ENCODE data around the gene CARNS1. TPM values are rescaled to one million over a fixed set of nuclear protein-coding genes. Genes with fewer than 3 reads are reported as not detected.

CARNS1 gene
- total RNA-seq, 2 donors from 2014 or later: 0.61 to 2.5 TPM

DNA sequence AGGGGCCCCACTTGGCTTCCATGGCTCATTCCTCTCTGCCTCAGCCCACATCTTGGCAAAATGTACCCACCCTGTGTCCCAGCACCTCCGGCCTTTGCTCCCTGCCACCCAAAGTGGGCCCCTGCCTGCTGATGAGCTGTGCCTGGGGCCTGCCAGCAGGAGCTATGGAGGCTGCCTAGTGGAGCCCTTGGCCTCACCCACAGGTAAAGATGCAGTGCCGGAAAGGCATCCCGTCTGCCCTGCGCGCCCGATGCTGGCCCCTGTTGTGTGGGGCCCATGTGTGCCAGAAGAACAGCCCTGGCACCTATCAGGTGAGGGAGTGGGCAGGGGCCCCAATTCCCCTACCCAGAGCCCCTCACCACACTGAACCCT, 10.3 kb upstream of the CARNS1 start:
- DNase-seq (no peak), ATAC-seq (no peak)
- intact Hi-C loops (cut with DNase I, micrococcal nuclease): no loop called here

DNA sequence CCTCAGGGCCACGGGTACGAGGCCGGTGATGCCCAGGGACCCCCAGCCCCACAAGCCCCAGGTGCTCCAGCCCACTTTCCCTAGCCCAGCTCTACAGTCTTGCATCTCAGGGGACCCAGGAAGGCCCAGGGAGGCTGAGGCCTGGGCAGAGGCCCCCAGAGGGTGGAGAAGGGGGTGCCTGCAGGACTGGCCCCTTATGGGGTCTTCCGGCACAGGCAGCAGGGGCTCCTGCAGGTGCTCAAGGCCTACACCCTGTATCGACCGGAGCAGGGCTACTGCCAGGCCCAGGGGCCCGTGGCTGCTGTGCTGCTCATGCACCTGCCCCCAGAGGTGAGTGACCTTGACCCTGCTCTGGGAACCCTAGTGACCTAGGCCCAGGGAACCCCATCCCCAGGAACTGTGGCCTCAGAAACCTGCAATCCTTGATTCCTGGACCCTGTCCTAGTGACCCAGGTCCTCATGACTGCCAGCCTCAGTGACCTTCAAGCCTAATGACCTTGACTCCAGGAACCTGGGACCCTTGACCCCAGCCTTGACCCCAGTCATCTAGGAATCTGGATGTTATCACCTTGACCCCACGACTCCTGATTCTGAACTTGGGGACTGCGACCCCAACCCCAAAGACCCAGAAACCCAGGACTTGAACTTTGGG, 9.7 kb upstream of the CARNS1 start:
- DNase-seq (no peak), ATAC-seq (no peak)
- intact Hi-C loops (cut with DNase I, micrococcal nuclease): no loop called here

GRCh38 chr11:67406420-67406968, 9.0 kb upstream of the CARNS1 start:
- DNase-seq: no peak
- no peak for ATAC-seq
- intact Hi-C loops (cut with DNase I, micrococcal nuclease): no loop called here

DNA sequence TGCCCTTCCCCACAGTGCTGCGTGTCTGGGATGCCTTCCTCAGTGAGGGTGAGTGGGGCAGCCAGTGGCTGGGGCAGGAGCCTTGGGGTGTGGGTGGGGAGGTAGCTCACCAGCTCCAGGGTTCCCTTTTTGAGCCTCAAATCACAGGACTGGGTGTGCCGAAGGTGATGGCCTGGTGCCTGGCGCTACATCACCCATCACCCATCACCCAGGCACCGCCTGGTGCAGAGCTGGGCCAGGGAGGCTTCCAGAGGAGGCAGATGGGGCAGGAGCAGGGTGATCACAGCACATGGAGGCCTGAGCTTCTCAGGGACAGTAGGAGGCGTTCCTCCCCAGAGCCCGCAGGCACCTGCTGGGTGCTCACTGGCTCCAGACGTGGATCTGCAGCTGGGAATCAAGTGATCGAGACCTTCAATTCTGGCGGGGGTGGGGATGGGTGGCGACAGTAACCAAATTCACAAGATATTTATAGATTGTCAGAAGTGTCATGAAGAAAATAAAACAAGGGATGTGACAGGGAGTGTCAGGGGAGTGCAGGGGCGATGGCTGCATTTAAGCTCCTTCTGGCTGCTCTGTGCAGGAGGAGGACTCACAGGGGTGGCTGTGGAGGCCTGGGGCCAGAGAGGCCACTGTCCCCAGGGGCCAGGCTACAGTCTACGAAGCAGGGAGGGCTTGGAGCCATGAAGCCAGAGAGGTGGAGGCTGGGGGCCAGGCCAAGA, 8.3 kb upstream of the CARNS1 start:
- DNase-seq: no peak
- ATAC-seq: no peak
- intact Hi-C loops (cut with DNase I, micrococcal nuclease): no loop called here

DNA sequence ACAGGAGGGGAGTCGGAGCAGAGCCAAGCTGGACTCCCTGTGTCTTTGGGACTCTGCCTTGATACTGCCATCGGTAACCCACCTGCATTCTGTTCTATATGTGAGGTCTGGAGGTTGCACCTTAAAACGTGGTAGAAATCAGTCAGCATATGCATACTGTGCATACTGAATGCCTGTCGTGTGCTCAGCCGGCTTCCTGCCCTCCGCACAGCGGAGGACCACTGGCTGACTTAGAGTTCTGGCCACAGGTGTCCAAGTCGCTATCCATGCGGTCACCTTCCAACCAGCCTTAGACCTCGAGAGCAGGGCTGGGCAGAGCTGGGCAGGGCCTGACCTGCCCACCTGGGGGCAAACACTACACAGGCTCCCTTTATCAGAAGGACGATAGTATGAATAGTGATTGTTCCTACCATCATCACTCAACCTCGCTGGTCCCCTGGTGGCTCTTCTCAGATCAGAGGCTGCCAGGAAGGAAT, 7.8 kb upstream of the CARNS1 start:
- intact Hi-C loops (cut with DNase I, micrococcal nuclease): no loop called here
- DNase-seq (no peak), ATAC-seq (no peak)

DNA sequence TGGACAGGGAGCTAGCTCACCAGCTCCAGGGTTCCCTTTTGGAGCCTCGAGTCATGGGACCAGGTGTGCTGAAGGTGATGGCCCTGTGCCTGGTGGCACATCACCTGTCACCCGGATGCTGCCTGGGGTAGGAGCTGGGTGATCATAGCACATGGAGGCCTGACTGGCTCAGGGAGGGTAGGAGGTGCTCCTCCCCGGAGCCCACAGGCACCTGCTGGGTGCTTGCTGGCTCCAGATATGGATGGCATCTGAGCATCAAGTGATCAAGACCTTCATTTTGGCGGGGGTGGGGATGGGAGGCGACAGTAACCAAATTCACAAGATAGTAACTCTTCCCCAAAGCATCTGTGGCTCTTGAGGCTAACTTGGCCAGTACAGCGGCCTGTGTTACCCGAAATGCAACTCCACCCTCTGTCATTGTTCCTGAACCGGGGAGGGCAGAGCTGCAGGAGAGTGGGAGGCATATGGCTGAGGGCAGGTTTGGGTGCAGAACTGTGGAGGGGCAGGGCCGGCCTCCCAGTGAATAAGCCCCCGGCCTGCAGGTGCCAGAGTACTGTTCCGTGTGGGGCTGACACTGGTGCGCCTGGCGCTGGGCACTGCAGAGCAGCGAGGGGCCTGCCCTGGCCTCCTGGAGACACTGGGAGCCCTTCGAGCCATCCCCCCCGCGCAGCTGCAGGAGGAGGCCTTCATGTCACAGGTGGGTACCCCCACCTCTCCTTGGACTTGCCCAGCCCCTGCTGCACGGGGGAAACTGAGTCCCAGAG, 6.9 kb upstream of the CARNS1 start:
- ATAC-seq (no peak), DNase-seq (no peak)
- intact Hi-C loops (cut with DNase I, micrococcal nuclease): no loop called here

DNA sequence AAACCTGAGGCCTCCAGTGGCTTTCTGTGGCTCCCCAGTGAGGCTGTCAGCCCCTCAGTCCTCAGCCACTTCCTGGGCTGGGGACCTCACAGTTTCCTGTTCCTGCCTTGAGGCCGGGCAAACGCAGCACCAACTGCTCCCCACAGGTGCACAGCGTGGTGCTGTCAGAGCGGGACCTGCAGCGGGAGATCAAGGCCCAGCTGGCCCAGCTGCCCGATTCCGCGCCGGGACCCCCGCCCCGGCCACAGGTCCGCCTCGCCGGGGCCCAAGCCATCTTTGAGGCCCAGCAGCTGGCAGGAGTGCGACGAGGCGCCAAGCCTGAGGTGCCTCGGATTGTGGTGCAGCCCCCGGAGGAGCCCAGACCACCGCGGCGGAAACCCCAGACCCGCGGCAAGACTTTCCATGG, 6.2 kb upstream of the CARNS1 start:
- DNase-seq: peak in 1 of 2 donors; percentile 61
- no peak for ATAC-seq
- intact Hi-C loops (cut with DNase I, micrococcal nuclease): no loop called here

GRCh38 chr11:67409781-67410368, 5.6 kb upstream of the CARNS1 start:
- DNase-seq (peak; percentile 76 to 77), ATAC-seq (peak; percentile 78)
- intact Hi-C loops (cut with DNase I, micrococcal nuclease): no loop called here

DNA sequence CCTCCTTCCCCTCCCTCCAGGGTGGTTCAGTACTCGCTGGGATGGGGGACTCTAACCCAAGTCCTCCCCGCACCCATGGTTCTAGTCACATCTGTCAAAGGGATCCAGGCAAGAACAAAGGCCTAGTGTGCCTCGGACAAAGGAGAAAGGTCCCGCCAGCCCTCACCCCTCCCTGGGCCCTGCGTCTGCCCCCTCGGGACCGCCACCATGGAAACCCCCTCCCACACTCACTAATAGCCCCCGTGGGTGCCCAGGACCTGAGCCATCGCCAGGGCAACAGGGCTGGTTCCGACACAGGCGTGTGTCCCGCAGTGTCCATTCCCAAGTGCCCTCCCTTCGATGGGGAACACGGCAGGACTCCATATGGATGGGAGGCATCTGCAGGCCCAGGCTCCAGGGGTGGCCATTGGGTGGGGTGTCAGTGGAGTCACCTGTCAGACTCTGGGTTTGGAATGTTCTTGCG, 5.1 kb upstream of the CARNS1 start:
- DNase-seq (no peak), ATAC-seq (no peak)
- intact Hi-C loops (cut with DNase I, micrococcal nuclease): no loop called here

- DNase-seq (no peak), ATAC-seq (no peak)
- intact Hi-C loops (cut with DNase I, micrococcal nuclease): no loop called here
Observed at GRCh38 chr11:67410984-67411784, 4.3 kb upstream of the CARNS1 start.

DNA sequence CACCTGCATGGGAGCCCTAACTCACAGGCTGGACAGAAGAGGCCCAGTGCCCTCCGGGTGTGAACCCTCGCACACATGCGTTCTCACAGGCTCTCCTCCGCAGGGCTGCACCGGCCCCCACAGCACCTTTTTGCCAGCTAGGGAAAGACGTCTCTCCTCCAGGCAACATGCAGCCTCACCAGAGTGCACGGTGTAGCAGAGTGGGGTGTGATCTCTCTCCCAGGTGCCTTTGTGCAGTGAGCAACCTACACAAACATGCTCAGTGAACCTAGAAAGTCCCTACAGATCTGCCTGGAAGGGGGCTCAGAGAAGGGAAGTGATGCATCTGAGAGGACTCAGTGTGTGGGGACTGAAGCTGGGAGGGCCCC, 3.7 kb upstream of the CARNS1 start:
- ATAC-seq (no peak), DNase-seq (no peak)
- intact Hi-C loops (cut with DNase I, micrococcal nuclease): no loop called here

GRCh38 chr11:67412495-67413179, 2.8 kb upstream of the CARNS1 start:
- intact Hi-C loops (cut with DNase I, micrococcal nuclease): no loop called here
- ATAC-seq: no peak
- DNase-seq: no peak

GRCh38 chr11:67413266-67413849, 2.1 kb upstream of the CARNS1 start:
- intact Hi-C loops (cut with DNase I, micrococcal nuclease): no loop called here
- ATAC-seq (no peak), DNase-seq (no peak)

DNA sequence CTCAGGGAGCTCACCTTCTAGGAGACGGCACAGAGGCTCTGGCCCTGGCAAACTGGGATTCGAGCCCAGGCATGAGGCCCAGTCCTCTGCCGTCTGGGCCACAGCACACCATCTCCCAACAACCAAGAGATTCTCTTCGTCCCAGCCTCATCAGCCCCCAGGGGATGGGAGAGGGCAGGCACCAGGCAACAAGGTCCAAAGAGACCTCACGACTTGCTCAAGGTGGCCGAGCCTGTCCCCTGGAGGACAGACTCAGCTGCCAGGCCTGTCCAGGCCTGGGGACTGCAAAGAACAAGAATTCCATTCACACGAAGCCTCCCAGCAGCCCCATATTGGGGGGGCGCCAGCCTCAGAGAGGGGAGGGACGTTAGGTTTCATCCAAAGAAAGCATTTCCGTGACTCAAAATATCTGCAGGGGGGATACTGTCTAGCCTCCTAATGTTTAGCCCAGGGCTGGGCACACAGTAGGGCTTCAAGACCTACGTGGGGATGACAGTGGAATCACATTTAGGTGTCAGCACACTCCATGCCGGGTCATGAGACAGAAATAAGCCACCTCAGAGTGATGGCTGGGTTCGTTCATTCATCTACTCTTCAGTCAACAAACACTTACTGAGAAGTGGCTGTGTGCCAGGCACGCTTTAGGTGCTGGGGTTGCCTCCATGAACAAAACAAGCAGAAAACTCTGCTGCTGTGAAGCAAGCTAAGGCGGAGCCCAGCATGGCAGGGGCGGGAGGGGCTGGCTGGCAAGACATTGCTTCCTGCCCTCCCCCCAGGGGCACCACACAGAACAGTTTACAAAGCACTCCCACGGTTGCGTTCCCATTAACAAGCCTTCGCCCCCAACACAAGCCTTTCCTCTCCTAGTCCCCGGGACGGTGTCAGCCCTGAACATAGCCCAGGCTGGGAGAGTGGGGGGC, 1.2 kb downstream of the CARNS1 start:
- peak in 1 of 2 donors; percentile 70 for DNase-seq
- intact Hi-C loops (cut with DNase I, micrococcal nuclease): no loop called here
- ATAC-seq: peak; percentile 0

DNA sequence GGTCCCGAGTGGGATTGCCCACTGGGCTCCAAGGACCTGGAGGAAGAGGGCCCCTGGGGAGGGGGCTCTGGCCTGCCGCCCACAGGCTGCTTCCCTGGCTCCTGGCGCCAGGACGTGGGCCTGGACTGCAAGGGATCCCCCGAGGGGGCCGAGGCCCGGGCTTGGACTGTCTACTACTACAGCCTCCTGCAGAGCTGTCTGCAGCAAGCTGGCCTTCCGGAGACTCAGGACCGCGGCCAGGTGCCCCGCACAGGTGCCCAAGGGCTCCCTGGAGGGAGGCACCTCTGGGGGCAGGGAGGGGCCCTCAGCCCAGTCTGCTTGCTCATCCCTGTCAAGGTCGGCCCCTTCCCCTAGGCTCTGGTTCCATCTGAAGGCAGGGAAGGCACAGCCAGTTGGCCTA, 1.9 kb downstream of the CARNS1 start:
- ATAC-seq: no peak
- intact Hi-C loops (cut with DNase I, micrococcal nuclease): no loop called here
- no peak for DNase-seq

GRCh38 chr11:67418476-67419281, 3.2 kb downstream of the CARNS1 start:
- ATAC-seq (no peak), DNase-seq (no peak)
- intact Hi-C loops (cut with DNase I, micrococcal nuclease): no loop called here
